Activated naive CD8-positive, alpha-beta T cell treated with anti-CD3 and anti-CD28 coated beads for 36 hours (primary cell): ENCODE results near the gene INPP5A. TPM values are rescaled to one million over a fixed set of nuclear protein-coding genes. Genes with fewer than 3 reads are reported as not detected.

Experiments used
- DNase-seq: peaks from one replicate; pipeline ENCODE4 v3.0.0; 2021
- H3K27ac Mint-ChIP-seq: one replicate; pipeline ENCODE4 v1.8.0; 2022; ENCODE audit warnings: mild to moderate bottlenecking, moderate library complexity, mixed read lengths
- H3K27me3 Mint-ChIP-seq: one replicate; pipeline ENCODE4 v1.8.0; 2022; ENCODE audit warnings: mild to moderate bottlenecking, mixed read lengths
- H3K36me3 Mint-ChIP-seq: one replicate; pipeline ENCODE4 v1.8.0; 2021; ENCODE audit warnings: mild to moderate bottlenecking, mixed read lengths
- H3K4me1 Mint-ChIP-seq: one replicate; pipeline ENCODE4 v1.8.0; 2021; ENCODE audit warnings: mixed read lengths
- H3K4me3 Mint-ChIP-seq: one replicate; pipeline ENCODE4 v1.8.0; 2022; ENCODE audit warnings: mild to moderate bottlenecking, moderate library complexity, mixed read lengths
- H3K9me3 Mint-ChIP-seq: one replicate; pipeline ENCODE4 v1.8.0; 2022; ENCODE audit warnings: mixed read lengths
- total RNA-seq, 2 experiments: library from RNA; stranded (reverse); gene quantifications; one replicate each; pipeline ENCODE4 v1.2.3, GENCODE V29; 2021

INPP5A gene
- total RNA-seq, 2 experiments from 2014 or later: 6.1 to 7.4 TPM

GRCh38 chr10:132637477-132638129 lies 100.0 kb downstream of the INPP5A start:
- Mint-ChIP-seq H3K9me3 (no peaks in the 10 kb centered on the region), H3K36me3 (no peaks in the 10 kb centered on the region), H3K27ac (no peak overlapping the region), H3K27me3 (no peaks in the 10 kb centered on the region), H3K4me1 (peaks cover 21% of the 10 kb centered on the region), H3K4me3 (no peak overlapping the region)
- DNase-seq: no peak

DNA sequence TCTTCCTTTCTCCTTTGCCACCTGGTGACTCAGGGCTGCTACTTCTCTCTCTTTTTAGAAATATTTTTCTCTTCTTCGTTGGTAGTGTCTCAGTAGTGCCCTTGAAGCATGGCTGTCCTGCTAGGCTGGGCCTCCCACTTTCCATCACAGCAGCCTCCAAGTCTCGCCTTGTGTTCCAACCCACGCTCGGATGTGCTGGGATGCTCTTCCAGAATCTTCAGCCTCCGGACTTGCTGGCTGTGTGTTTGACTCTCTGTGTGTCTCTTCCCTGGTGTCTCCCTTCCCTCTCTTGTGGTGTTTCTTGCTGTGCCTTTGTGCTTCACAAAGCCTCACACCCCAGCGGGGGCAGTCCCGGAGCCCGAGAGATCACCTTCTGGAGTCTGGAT lies 100.5 kb downstream of the INPP5A start:
- no peaks in the 10 kb centered on the region for H3K27me3 Mint-ChIP-seq
- DNase-seq: no peak
- H3K4me3 Mint-ChIP-seq: no peak overlapping the region
- H3K9me3 Mint-ChIP-seq: no peaks in the 10 kb centered on the region
- peaks cover 21% of the 10 kb centered on the region for H3K4me1 Mint-ChIP-seq
- H3K36me3 Mint-ChIP-seq: no peaks in the 10 kb centered on the region
- H3K27ac Mint-ChIP-seq: no peak overlapping the region

GRCh38 chr10:132639470-132639869 lies 101.9 kb downstream of the INPP5A start:
- Mint-ChIP-seq H3K27me3 (no peaks in the 10 kb centered on the region), H3K4me1 (peaks cover 12% of the 10 kb centered on the region), H3K4me3 (no peak overlapping the region), H3K27ac (no peak overlapping the region), H3K36me3 (no peaks in the 10 kb centered on the region), H3K9me3 (no peaks in the 10 kb centered on the region)
- DNase-seq: no peak

- Mint-ChIP-seq H3K36me3 (no peaks in the 10 kb centered on the region), H3K27me3 (no peaks in the 10 kb centered on the region), H3K27ac (no peak overlapping the region), H3K9me3 (no peaks in the 10 kb centered on the region), H3K4me1 (peaks cover 8% of the 10 kb centered on the region), H3K4me3 (no peak overlapping the region)
- DNase-seq: no peak
Measured at GRCh38 chr10:132640326-132641125, 102.9 kb downstream of the INPP5A start.

GRCh38 chr10:132641401-132641800 lies 103.8 kb downstream of the INPP5A start:
- DNase-seq: no peak
- Mint-ChIP-seq H3K36me3 (no peaks in the 10 kb centered on the region), H3K27me3 (no peaks in the 10 kb centered on the region), H3K27ac (no peak overlapping the region), H3K4me3 (no peak overlapping the region), H3K9me3 (no peaks in the 10 kb centered on the region), H3K4me1 (peaks cover 8% of the 10 kb centered on the region)

GRCh38 chr10:132641966-132642731 lies 104.6 kb downstream of the INPP5A start:
- DNase-seq: no peak
- Mint-ChIP-seq H3K27me3 (no peaks in the 10 kb centered on the region), H3K4me1 (peaks cover 8% of the 10 kb centered on the region), H3K4me3 (no peak overlapping the region), H3K36me3 (no peaks in the 10 kb centered on the region), H3K9me3 (no peaks in the 10 kb centered on the region), H3K27ac (no peak overlapping the region)

DNA sequence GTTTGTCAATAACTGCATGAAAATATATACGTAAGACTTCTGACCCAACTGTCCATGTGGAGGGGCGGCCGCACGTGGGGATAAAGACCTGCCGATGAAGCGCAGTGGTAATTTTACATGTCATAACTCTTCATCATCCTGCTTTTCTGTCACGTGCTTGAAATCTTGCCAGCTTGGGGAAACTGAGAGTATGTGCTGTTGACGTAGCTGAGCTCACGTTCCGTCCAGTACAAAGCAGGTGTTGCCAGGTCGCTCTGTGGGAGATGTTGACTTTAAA lies 105.1 kb downstream of the INPP5A start:
- Mint-ChIP-seq H3K4me3 (no peak overlapping the region), H3K9me3 (no peaks in the 10 kb centered on the region), H3K4me1 (peaks cover 4% of the 10 kb centered on the region), H3K27ac (no peak overlapping the region), H3K36me3 (no peaks in the 10 kb centered on the region), H3K27me3 (no peaks in the 10 kb centered on the region)
- no peak for DNase-seq

- H3K4me3 Mint-ChIP-seq: no peak overlapping the region
- no peaks in the 10 kb centered on the region for H3K9me3 Mint-ChIP-seq
- no peak overlapping the region for H3K27ac Mint-ChIP-seq
- H3K27me3 Mint-ChIP-seq: no peaks in the 10 kb centered on the region
- no peak for DNase-seq
- H3K36me3 Mint-ChIP-seq: no peaks in the 10 kb centered on the region
- peaks cover 3% of the 10 kb centered on the region for H3K4me1 Mint-ChIP-seq
Measured at GRCh38 chr10:132643709-132644526, 106.3 kb downstream of the INPP5A start.

- no peaks in the 10 kb centered on the region for H3K9me3 Mint-ChIP-seq
- no peak for DNase-seq
- no peaks in the 10 kb centered on the region for H3K36me3 Mint-ChIP-seq
- H3K27ac Mint-ChIP-seq: no peak overlapping the region
- peaks cover 3% of the 10 kb centered on the region for H3K4me1 Mint-ChIP-seq
- no peaks in the 10 kb centered on the region for H3K27me3 Mint-ChIP-seq
- H3K4me3 Mint-ChIP-seq: no peak overlapping the region
Measured at GRCh38 chr10:132644527-132645246, 107.1 kb downstream of the INPP5A start.

GRCh38 chr10:132645247-132645530 lies 107.6 kb downstream of the INPP5A start:
- no peaks in the 10 kb centered on the region for H3K36me3 Mint-ChIP-seq
- H3K9me3 Mint-ChIP-seq: no peaks in the 10 kb centered on the region
- peaks cover 3% of the 10 kb centered on the region for H3K4me1 Mint-ChIP-seq
- H3K4me3 Mint-ChIP-seq: no peak overlapping the region
- no peak overlapping the region for H3K27ac Mint-ChIP-seq
- no peak for DNase-seq
- no peaks in the 10 kb centered on the region for H3K27me3 Mint-ChIP-seq

- H3K4me1 Mint-ChIP-seq: peaks cover 1% of the 10 kb centered on the region
- H3K27me3 Mint-ChIP-seq: no peaks in the 10 kb centered on the region
- no peaks in the 10 kb centered on the region for H3K9me3 Mint-ChIP-seq
- H3K27ac Mint-ChIP-seq: no peak overlapping the region
- DNase-seq: no peak
- no peak overlapping the region for H3K4me3 Mint-ChIP-seq
- H3K36me3 Mint-ChIP-seq: no peaks in the 10 kb centered on the region
Measured at GRCh38 chr10:132645630-132646442, 108.2 kb downstream of the INPP5A start.

DNA sequence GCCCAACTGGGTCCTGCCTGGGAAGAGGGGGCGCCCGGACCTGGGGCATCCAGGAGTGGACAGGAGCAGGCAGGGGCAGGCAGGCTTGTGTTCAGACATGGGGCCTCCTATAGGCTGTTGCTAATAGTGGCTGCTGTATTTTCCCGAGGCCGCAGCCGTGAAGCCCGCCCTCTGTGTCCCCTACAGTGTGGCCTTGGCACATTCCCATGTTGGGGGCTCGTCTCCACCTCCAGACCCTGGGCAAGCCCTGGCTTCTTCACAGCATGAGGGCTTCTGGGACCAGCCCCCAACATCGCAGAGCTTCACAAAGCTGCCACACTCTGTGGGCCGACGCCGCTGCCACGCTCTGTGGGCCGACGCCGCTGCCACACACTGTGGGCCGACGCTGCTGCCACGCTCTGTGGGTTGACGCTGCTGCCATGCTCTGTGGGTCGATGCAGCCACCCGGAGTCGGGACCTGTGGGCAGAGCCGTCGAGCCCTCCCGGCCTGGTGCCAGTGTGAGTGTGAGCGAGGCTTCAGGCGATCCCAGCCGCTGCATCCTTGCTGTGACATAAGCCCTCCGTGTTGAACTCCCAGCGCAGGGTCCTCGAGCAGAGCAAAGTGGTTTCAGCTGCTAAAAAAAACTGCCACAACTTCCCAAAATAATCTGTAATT lies 109.0 kb downstream of the INPP5A start:
- Mint-ChIP-seq H3K27ac (no peak overlapping the region), H3K4me1 (peaks cover 1% of the 10 kb centered on the region), H3K9me3 (no peaks in the 10 kb centered on the region), H3K4me3 (no peak overlapping the region), H3K36me3 (no peaks in the 10 kb centered on the region), H3K27me3 (no peaks in the 10 kb centered on the region)
- DNase-seq: no peak

- Mint-ChIP-seq H3K27me3 (no peaks in the 10 kb centered on the region), H3K27ac (no peak overlapping the region), H3K4me3 (no peak overlapping the region), H3K4me1 (peaks cover 1% of the 10 kb centered on the region), H3K36me3 (no peaks in the 10 kb centered on the region), H3K9me3 (no peaks in the 10 kb centered on the region)
- DNase-seq: no peak
Measured at GRCh38 chr10:132647424-132647823, 109.8 kb downstream of the INPP5A start.
